BJ (cell line): ENCODE results near the gene TPI1. TPM values are rescaled to one million over a fixed set of nuclear protein-coding genes. Genes with fewer than 3 reads are reported as not detected.

ENCODE experiments used
- CTCF ChIA-PET: fragments of 350-600 bp; formaldehyde crosslinking; extraction: SDS; loops from one replicate; lab custom pipeline; 2021; ENCODE audit warnings: antibody characterized with exemption, inconsistent platforms; lab: Yijun Ruan, JAX
- POLR2A ChIA-PET: fragments of 300-600 bp; sonication (Branson Sonifier 250); formaldehyde crosslinking; extraction: SDS; loops from one replicate; lab custom pipeline; 2021; ENCODE audit warnings: antibody characterized with exemption; lab: Charles Lee
- DNase-seq: peaks from one replicate; pipeline ENCODE4 v3.0.0-alpha.2; 2011; ENCODE audit warnings: low read depth
- H3K27me3 ChIP-seq: 2 replicates; pipeline ENCODE4 v1.6.0; 2011; ENCODE audit warnings: low read length; ENCODE audit not compliant: control insufficient read depth, insufficient read depth
- H3K36me3 ChIP-seq: 2 replicates; pipeline ENCODE4 v1.5.1; 2011; ENCODE audit warnings: low read length; ENCODE audit not compliant: control insufficient read depth, insufficient read depth
- H3K4me3 ChIP-seq: 2 replicates; pipeline ENCODE4 v1.5.1; 2011; ENCODE audit warnings: low read depth, mild to moderate bottlenecking, control low read depth, low read length
- CTCF ChIP-seq: IDR thresholded peaks from 2 replicates; pipeline ENCODE4 v1.5.1; 2011; ENCODE audit warnings: low read depth, mild to moderate bottlenecking, control low read depth, inconsistent platforms, low read length, moderate library complexity; ENCODE audit not compliant: insufficient read depth
- polyA plus RNA-seq: library from polyadenylated mRNA; depleted of rRNA; stranded (reverse); fragments of >200 nt; gene quantifications from 2 replicates; pipeline ENCODE4 v1.2.3, GENCODE V29; 2011

TPI1 gene
- polyA plus RNA-seq, 1 experiment = 2,656 TPM

GRCh38 chr12:6847676-6848075 is 19.7 kb upstream of the TPI1 start:
- H3K36me3 ChIP-seq = peaks cover 25% of the 10 kb centered on the region
- ChIA-PET CTCF (interaction anchor here (1.6 to 12.2 kb wide), 3 partner anchors 11 to 25 kb away, joined by 4 to 111 read pairs (median 5); partner anchors contain the start of genes GNB3 and SPSB2), POLR2A (no interaction called here)

GRCh38 chr12:6849427-6849826 is 17.9 kb upstream of the TPI1 start:
- ChIA-PET CTCF (interaction anchor here (1.6 to 12.2 kb wide), 3 partner anchors 13 to 23 kb away, joined by 5 to 112 read pairs (median 111); partner anchors contain the start of genes GNB3, SPSB2 and TPI1), POLR2A (no interaction called here)
- H3K4me3 ChIP-seq = no peak overlapping the region
- peaks cover 13% of the 10 kb centered on the region for H3K36me3 ChIP-seq
- no peaks in the 10 kb centered on the region for H3K27me3 ChIP-seq
- DNase-seq = no peak
- TF ChIP-seq CTCF = no peak

More at GRCh38 chr12:6847676-6848075, 19.7 kb upstream of the TPI1 start:
- no peak overlapping the region for H3K4me3 ChIP-seq
- no peak for DNase-seq
- no peaks in the 10 kb centered on the region for H3K27me3 ChIP-seq
- TF ChIP-seq CTCF = no peak

DNA sequence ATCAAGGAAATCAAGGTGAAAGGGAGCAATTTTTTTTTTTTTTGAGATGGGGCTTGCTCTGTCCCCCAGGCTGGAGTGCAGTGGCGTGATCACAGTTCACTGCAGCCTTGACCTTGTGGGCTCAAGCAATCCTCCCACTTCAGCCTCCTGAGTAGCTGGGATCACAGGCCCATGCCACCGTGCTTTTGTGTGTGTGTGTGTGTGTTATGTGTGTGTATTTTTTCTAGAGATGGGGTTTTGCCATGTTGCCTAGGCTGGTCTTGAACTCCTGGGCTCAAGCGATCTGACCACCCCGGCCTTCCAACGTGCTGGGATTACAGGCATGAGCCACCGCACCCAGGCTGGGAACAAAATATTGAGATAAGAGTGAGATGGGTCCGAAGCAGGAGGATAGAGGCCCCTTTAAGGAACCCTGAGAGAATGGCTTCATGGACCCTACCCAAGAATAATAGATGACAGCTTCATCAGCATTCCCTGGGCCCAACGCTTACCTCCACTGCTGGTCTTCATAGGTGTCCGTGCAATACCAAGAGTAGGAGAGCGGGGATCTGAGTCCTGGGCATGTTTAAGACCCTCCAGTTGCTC is 17.3 kb upstream of the TPI1 start:
- Histone ChIP-seq H3K27me3 (no peaks in the 10 kb centered on the region), H3K36me3 (peaks cover 13% of the 10 kb centered on the region), H3K4me3 (peak overlapping the region; percentile 78)
- POLR2A ChIA-PET = no interaction called here
- no peak for DNase-seq
- CTCF ChIA-PET = interaction anchor here (8.0 to 12.2 kb wide), 2 partner anchors 14 to 19 kb away, joined by 111 to 112 read pairs; partner anchors contain the start of genes GNB3, SPSB2 and TPI1
- no peak for TF ChIP-seq CTCF

- CTCF ChIA-PET = interaction anchor here (0.9 to 12.2 kb wide), 7 partner anchors 8 to 97 kb away, joined by 3 to 112 read pairs (median 14); partner anchors contain the start of genes GNB3, MLF2, P3H3 and PTMS
Measured at GRCh38 chr12:6850796-6851152, 16.6 kb upstream of the TPI1 start.

More at GRCh38 chr12:6850796-6851152, 16.6 kb upstream of the TPI1 start:
- DNase-seq = no peak
- peak overlapping the region; percentile 78 for H3K4me3 ChIP-seq
- no peak for TF ChIP-seq CTCF
- peaks cover 12% of the 10 kb centered on the region for H3K36me3 ChIP-seq
- H3K27me3 ChIP-seq = no peaks in the 10 kb centered on the region
- POLR2A ChIA-PET = interaction anchor here (0.7 to 2.9 kb wide), 2 partner anchors 17 to 30 kb away, joined by 7 to 34 read pairs; partner anchors contain the start of gene TPI1
